HFF-Myc (cell line): ENCODE measurements around the gene MICAL2.

ENCODE experiments used
- DNase-seq: peaks from one replicate; pipeline ENCODE4 v3.0.0-alpha.2; 2011; ENCODE audit warnings: low read depth; ENCODE audit errors: extremely low read depth
- H3K4me3 ChIP-seq: replicated peaks from 2 replicates; pipeline ENCODE4 v1.5.1; 2011; ENCODE audit warnings: low read depth, mild to moderate bottlenecking, control low read depth, low read length
- TF ChIP-seq, protein P1 (sequence below): IDR thresholded peaks from 2 replicates; pipeline ENCODE4 v1.5.1; 2012; ENCODE audit warnings: mild to moderate bottlenecking, low read depth, low read length, control low read depth; ENCODE audit errors: missing control alignments

Gene MICAL2

GRCh38 chr11:12276831-12277475, 166.6 kb downstream of the MICAL2 start:
- DNase-seq, result no peak
- TF ChIP-seq, protein P1, sequence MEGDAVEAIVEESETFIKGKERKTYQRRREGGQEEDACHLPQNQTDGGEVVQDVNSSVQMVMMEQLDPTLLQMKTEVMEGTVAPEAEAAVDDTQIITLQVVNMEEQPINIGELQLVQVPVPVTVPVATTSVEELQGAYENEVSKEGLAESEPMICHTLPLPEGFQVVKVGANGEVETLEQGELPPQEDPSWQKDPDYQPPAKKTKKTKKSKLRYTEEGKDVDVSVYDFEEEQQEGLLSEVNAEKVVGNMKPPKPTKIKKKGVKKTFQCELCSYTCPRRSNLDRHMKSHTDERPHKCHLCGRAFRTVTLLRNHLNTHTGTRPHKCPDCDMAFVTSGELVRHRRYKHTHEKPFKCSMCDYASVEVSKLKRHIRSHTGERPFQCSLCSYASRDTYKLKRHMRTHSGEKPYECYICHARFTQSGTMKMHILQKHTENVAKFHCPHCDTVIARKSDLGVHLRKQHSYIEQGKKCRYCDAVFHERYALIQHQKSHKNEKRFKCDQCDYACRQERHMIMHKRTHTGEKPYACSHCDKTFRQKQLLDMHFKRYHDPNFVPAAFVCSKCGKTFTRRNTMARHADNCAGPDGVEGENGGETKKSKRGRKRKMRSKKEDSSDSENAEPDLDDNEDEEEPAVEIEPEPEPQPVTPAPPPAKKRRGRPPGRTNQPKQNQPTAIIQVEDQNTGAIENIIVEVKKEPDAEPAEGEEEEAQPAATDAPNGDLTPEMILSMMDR, result no peak
- no peak overlapping the region for H3K4me3 ChIP-seq

- TF ChIP-seq, protein P1, result no peak
- no peak for DNase-seq
- H3K4me3 ChIP-seq, result no peak overlapping the region
Observed at GRCh38 chr11:12278766-12279671, 168.6 kb downstream of the MICAL2 start.

DNA sequence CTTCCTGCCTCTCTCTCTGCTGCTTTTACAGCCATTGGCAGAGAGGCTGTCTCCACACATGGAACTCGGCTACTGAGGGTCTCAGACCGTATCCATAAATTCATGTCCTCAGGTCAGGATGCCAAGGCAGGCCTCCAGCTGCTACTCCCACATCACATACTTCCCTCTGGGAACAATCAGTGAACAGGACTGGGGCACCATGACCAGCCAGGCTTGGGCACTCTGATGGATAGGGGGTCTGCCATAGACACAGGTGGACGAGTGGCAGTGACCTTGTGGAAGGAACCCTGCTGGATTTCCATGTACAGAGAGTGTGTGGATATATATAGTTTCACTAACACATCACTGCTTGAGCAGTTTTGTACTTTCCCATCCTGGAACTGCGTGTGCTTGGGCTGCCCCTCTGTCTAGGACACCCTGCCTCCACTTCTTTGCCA, 169.3 kb downstream of the MICAL2 start:
- H3K4me3 ChIP-seq, result no peak overlapping the region

GRCh38 chr11:12280199-12280837, 169.9 kb downstream of the MICAL2 start:
- H3K4me3 ChIP-seq, result no peak overlapping the region
- TF ChIP-seq, protein P1, result no peak
- DNase-seq, result no peak

More for the DNA sequence above, 169.3 kb downstream of the MICAL2 start:
- TF ChIP-seq, protein P1, result no peak
- DNase-seq, result no peak

DNA sequence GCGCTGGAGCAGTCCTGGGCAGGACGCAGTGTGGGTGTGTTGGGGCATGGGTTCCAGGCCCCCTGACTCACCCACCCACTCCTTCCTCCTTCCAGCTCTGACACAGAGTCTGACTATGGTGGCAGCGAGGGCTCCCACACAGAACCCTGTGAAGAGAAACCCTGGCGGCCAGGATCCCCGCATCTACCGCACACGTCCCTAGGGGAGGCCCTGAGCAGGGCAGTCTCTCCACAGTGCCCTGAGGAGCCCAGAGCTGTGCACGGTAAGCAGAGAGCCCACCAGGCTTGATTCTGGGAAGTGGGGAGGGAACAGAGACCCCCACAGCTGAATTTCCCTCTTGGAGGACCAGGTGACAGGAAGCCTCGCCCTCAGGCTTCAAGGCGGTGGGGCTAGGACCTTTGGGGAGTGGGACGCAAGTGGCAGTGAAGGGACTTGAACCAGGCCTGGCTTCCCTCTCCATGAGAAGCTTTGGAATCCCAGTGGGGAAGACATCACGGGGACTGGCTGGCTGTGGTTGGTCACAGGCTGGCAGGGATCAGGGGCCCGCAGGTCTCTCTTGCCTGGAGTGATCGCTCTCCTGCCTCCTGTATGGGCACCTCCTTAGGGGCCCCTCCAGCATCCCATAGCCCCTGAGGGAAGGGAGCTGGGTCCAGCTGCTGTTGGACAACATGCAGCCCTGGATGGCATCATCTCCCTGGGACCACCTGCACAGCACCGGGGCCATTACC, 170.6 kb downstream of the MICAL2 start:
- H3K4me3 ChIP-seq, result no peak overlapping the region
- TF ChIP-seq, protein P1, result no peak
- DNase-seq, result no peak
